OCI-LY7 (cell line): Measurements from ENCODE around the gene MCM5. TPM values are rescaled to one million over a fixed set of nuclear protein-coding genes. Genes with fewer than 3 reads are reported as not detected.

Experiments
- BruUV-seq: library from RNA; stranded (reverse); fragments of 400-500 nt; replicated peaks from 2 replicates; lab custom pipeline; 2021; lab: Mats Ljungman, UMichigan
- CTCF ChIA-PET: fragments of 300-600 bp; sonication (Branson Sonifier 250); formaldehyde crosslinking; loops from one replicate; lab custom pipeline; 2022; ENCODE audit warnings: antibody characterized with exemption; ENCODE audit not compliant: unreplicated experiment; lab: Charles Lee
- POLR2A ChIA-PET: fragments of 300-600 bp; sonication (Branson Sonifier 250); formaldehyde crosslinking; loops from one replicate; lab custom pipeline; 2022; ENCODE audit warnings: antibody characterized with exemption; lab: Charles Lee
- DNase-seq: peaks from one replicate; pipeline ENCODE4 v3.0.0-alpha.2; 2015; ENCODE audit warnings: low spot score
- H2AFZ ChIP-seq: fragments of 200-600 bp; sonication (generic), shearing (Covaris generic); 2 replicates; pipeline ENCODE4 v1.6.1; 2014; ENCODE audit warnings: mild to moderate bottlenecking, antibody characterized with exemption, low read length, moderate library complexity
- H3K27ac ChIP-seq: fragments of 200-600 bp; sonication (generic); 2 replicates; pipeline ENCODE4 v1.5.1; 2014; ENCODE audit warnings: mixed run types, low read depth, mild to moderate bottlenecking, moderate library complexity, low read length, inconsistent platforms; ENCODE audit not compliant: poor library complexity, severe bottlenecking
- H3K36me3 ChIP-seq: fragments of 200-600 bp; sonication (generic); 2 replicates; pipeline ENCODE4 v1.6.1; 2014; ENCODE audit warnings: mild to moderate bottlenecking, antibody characterized with exemption, low read length, moderate library complexity, mixed read lengths; ENCODE audit not compliant: insufficient read depth
- H3K4me1 ChIP-seq: fragments of 200-600 bp; sonication (generic); 2 replicates; pipeline ENCODE4 v1.5.1; 2014; ENCODE audit warnings: mild to moderate bottlenecking, low read length; ENCODE audit not compliant: insufficient read depth, poor library complexity, severe bottlenecking
- H3K4me2 ChIP-seq: fragments of 200-600 bp; sonication (generic); 2 replicates; pipeline ENCODE4 v1.6.1; 2014; ENCODE audit warnings: mild to moderate bottlenecking, low read length
- H3K4me3 ChIP-seq: fragments of 200-600 bp; sonication (generic); 2 replicates; pipeline ENCODE4 v1.5.1; 2014; ENCODE audit warnings: mild to moderate bottlenecking, low read depth, low read length; ENCODE audit not compliant: poor library complexity, severe bottlenecking
- H3K79me2 ChIP-seq: fragments of 200-600 bp; sonication (generic); 2 replicates; pipeline ENCODE4 v1.6.1; 2016; ENCODE audit warnings: low read depth, mild to moderate bottlenecking, low read length, moderate library complexity, mixed read lengths; ENCODE audit not compliant: insufficient read depth
- H3K9me2 ChIP-seq: fragments of 200-600 bp; sonication (generic); 2 replicates; pipeline ENCODE4 v1.6.1; 2016; ENCODE audit warnings: mild to moderate bottlenecking, low read length, mixed read lengths; ENCODE audit not compliant: insufficient read depth
- H3K9me3 ChIP-seq: fragments of 200-600 bp; sonication (generic); 2 replicates; pipeline ENCODE4 v1.6.1; 2014; ENCODE audit warnings: mild to moderate bottlenecking, mixed run types, low read length, mixed read lengths
- H4K20me1 ChIP-seq: fragments of 200-600 bp; sonication (generic); 2 replicates; pipeline ENCODE4 v1.6.1; 2014; ENCODE audit warnings: mild to moderate bottlenecking, antibody characterized with exemption, low read length, moderate library complexity, mixed read lengths; ENCODE audit not compliant: insufficient read depth
- EZH2phosphoT487 ChIP-seq: fragments of 200-600 bp; sonication (generic); IDR thresholded peaks from 2 replicates; pipeline ENCODE4 v1.6.1; 2018; ENCODE audit warnings: low read depth, borderline replicate concordance, mild to moderate bottlenecking, mixed run types, antibody characterized with exemption, low read length, moderate library complexity, mixed read lengths
- intact Hi-C: fragments of 100-400 bp; cut with micrococcal nuclease; formaldehyde crosslinking; loops from one replicate; pipeline ENCODE4 v1.10.0; 2022; ENCODE audit not compliant: unreplicated experiment
- total RNA-seq, 2 experiments: library from RNA; depleted of rRNA in 1 of 2; stranded (reverse); fragments of >200 nt in 1 of 2; shearing (Covaris generic) in 1 of 2; gene quantifications; 2 replicates each; pipeline ENCODE4 v1.2.3, GENCODE V29; 2014 to 2022
- TF ChIP-seq, protein P1 (sequence below): fragments of 200-600 bp; sonication (generic); conservative IDR thresholded peaks from 2 replicates; pipeline ENCODE4 v1.5.1; 2014; ENCODE audit warnings: mild to moderate bottlenecking, antibody characterized with exemption, low read length, moderate library complexity, mixed read lengths

MCM5 gene
- total RNA-seq, 2 experiments from 2014 or later: 242 to 360 TPM

DNA sequence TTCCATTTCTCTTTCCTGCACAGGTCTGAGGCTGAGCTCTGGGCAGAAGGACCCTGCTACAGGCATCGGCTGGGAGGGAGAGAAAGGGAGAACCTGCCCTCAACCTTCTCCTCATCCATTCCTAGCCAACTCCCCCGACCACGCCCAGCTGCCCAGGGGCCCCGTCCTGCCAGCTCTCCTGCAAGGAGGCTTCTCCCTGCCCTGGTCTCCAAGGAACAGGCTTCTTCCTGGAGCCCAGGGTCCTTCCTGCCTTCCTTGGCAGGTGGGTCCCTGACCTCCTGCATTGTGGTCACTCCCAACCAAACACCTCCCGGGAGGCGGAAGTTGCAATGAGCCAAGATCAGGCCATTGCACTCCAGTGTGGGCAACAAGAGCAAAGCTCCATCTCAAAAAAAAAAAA is 31.6 kb upstream of the MCM5 start:
- BruUV-seq: no TSS peak
- intact Hi-C loops: no loop called here
- no peak overlapping the region for H3K27ac ChIP-seq
- H3K36me3 ChIP-seq: no peaks in the 10 kb centered on the region
- no peak overlapping the region for H2AFZ ChIP-seq
- no peaks in the 10 kb centered on the region for H3K9me2 ChIP-seq
- TF ChIP-seq EZH2phosphoT487: no peak
- H3K4me1 ChIP-seq: peaks cover 42% of the 10 kb centered on the region
- no peaks in the 10 kb centered on the region for H3K9me3 ChIP-seq
- H3K79me2 ChIP-seq: no peaks in the 10 kb centered on the region
- POLR2A ChIA-PET: interaction anchor here (1.1 kb wide), 1 partner anchor 17 kb away, joined by 3 read pairs; no protein-coding TSS in a partner anchor
- H3K4me2 ChIP-seq: no peak overlapping the region
- no peak overlapping the region for H3K4me3 ChIP-seq
- no peaks in the 10 kb centered on the region for H4K20me1 ChIP-seq
- DNase-seq: no peak
- CTCF ChIA-PET: no interaction called here

- Histone ChIP-seq H3K79me2 (no peaks in the 10 kb centered on the region), H3K36me3 (no peaks in the 10 kb centered on the region), H3K4me3 (no peak overlapping the region), H3K9me3 (no peaks in the 10 kb centered on the region), H3K27ac (no peak overlapping the region), H3K4me1 (peaks cover 33% of the 10 kb centered on the region), H3K4me2 (no peak overlapping the region), H4K20me1 (no peaks in the 10 kb centered on the region), H3K9me2 (no peaks in the 10 kb centered on the region), H2AFZ (no peak overlapping the region; the same call in 1 of the 2 replicates)
- CTCF ChIA-PET: no interaction called here
- POLR2A ChIA-PET: no interaction called here
- no peak for DNase-seq
- BruUV-seq: no TSS peak
- intact Hi-C loops: no loop called here
- no peak for TF ChIP-seq EZH2phosphoT487
- TF ChIP-seq, protein P1, sequence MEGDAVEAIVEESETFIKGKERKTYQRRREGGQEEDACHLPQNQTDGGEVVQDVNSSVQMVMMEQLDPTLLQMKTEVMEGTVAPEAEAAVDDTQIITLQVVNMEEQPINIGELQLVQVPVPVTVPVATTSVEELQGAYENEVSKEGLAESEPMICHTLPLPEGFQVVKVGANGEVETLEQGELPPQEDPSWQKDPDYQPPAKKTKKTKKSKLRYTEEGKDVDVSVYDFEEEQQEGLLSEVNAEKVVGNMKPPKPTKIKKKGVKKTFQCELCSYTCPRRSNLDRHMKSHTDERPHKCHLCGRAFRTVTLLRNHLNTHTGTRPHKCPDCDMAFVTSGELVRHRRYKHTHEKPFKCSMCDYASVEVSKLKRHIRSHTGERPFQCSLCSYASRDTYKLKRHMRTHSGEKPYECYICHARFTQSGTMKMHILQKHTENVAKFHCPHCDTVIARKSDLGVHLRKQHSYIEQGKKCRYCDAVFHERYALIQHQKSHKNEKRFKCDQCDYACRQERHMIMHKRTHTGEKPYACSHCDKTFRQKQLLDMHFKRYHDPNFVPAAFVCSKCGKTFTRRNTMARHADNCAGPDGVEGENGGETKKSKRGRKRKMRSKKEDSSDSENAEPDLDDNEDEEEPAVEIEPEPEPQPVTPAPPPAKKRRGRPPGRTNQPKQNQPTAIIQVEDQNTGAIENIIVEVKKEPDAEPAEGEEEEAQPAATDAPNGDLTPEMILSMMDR: no peak
Observed at GRCh38 chr22:35369996-35370395, 29.9 kb upstream of the MCM5 start.

- BruUV-seq: no TSS peak
- H3K79me2 ChIP-seq: no peaks in the 10 kb centered on the region
- no peak overlapping the region for H3K4me2 ChIP-seq
- H3K4me3 ChIP-seq: no peak overlapping the region
- TF ChIP-seq, protein P1: no peak
- TF ChIP-seq EZH2phosphoT487: no peak
- no peak for DNase-seq
- no peaks in the 10 kb centered on the region for H3K36me3 ChIP-seq
- H3K9me2 ChIP-seq: no peaks in the 10 kb centered on the region
- H3K9me3 ChIP-seq: no peaks in the 10 kb centered on the region
- no peak overlapping the region for H3K27ac ChIP-seq
- POLR2A ChIA-PET: no interaction called here
- peaks cover 44% of the 10 kb centered on the region for H3K4me1 ChIP-seq
- no peaks in the 10 kb centered on the region for H4K20me1 ChIP-seq
- intact Hi-C loops: no loop called here
- H2AFZ ChIP-seq: no peak overlapping the region
- CTCF ChIA-PET: no interaction called here
Observed at GRCh38 chr22:35373781-35374180, 26.2 kb upstream of the MCM5 start.
